ENCODE results near the gene CLHC1.
"Not testable (repeated sequence)": the region's sequence is repeated elsewhere in the genome, so short reads cannot be mapped to it uniquely, and the experiment has no call there.

CLHC1 gene

DNA sequence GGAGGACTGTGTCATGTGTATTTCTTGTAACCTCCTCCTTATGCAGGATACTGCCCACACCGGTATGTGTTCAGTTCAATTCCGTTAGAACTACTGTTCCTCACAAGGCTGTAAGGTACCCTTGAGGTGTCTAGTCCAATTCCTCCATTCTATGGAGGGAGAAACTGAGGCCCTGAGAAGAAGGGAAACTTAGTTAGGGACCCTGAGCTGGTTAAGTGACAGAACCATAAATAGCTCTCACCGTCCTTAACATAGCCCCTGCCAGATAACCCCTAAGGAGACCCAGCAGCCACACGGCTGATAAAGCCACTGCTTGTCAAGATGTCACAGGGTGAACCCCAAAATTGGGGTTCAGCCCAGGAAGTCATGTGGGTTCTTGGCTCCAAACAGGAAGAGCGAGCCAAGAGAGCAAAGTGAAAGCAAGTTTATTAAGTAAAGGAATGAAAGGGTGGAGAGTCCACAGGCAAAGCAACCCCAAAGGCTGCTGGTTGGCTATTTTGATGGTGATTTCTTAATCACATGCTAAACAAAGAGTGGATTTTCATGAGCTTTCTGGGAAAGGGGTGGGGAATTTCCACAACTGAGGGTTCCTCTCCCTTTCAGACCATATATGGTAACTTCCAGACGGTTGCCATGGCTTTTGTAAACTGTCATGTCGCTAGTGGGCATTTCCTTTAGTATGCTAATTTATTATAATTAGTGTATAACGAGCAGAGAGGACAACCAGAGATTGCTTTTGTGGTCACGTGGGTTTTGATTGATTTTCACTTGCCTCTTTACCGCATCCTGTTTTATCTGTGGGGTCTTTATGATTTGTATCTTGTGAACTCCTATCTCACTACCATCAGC is 98.4 kb downstream of the CLHC1 start:
- no peak for DNase-seq

DNA sequence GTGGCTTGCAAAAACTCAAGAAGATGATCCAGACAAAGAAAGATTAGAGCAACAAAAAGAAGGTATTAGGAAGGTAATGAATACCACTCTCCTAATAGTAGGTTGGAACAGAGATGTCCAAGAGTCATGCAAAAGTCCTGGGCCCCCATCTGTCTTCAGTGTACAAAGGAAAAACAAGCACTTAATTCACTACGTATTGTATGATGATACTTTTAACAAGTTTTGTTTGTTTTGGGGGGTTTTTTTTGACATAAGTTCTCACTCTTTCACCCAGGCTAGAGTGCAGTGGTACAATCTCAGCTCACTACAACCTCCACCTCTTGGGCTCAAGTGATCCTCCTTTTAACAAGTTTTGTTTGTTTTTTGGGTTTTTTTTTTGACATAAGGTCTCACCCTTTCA is 101.2 kb downstream of the CLHC1 start:
- no peak for DNase-seq

DNA sequence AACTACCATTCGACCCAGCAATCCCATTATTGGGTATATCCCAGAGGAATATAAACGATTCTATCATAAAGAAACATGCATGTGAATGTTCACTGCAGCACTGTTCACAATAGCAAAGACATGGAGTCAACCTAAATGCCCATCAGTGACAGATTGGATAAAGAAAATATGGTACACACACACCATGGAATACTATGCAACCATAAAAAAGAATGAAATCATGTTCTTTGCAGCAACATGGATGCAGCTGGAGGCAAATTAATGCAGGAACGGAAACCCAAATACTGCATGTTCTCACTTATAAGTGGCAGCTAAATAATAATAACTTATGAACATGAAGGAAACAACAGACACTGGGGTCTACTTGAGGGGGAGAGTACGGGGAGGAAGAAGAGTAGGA is 105.5 kb downstream of the CLHC1 start:
- not testable (repeated sequence) for DNase-seq

Data from NCI-H1092 (cell line).